ENCODE measurements around the gene TMEM59L.

DNA sequence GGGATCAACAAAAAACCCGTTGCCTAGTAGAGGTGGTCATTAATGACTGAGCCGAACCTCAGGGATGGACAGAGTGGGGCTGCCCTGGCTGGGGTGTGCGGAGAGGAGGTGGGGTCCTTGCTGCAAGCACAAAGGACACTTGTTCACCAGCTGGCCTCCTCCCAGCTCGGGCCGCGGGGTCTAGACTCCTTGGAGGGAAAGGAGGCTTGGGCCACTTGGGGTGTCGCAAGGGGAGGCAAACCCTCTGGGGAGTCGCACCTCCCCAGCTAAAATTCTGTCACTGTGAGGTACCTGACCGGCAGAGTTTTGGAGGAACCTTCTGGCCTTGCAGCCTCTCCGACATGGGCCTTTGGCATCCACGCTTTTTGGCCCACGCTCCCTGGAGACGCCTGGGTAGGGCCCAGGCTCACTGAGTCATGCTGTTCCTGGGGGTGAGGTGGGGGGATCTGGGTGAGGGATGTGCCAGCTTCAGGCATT is 32.4 kb downstream of the TMEM59L start:
- TF ChIP-seq POLR2A (IDR thresholded peaks at IDR 0.05; ENCODE audit: low read length) (no peak), GATA1 (IDR thresholded peaks at IDR 0.05; ENCODE audit: low read depth, low read length) (no peak)

Measured in erythroblast (primary cell).